Natural killer cell (primary cell): ENCODE data around the gene CMC2. TPM values are rescaled to one million over a fixed set of nuclear protein-coding genes. Genes with fewer than 3 reads are reported as not detected.

Source experiments
- ATAC-seq, 3 donors: fragments of 150-1000 bp in 2 of 3; fragments of 200-7000 bp in 1 of 3; cut with Tn5 transposase; 1 replicate in 1 of 3; 2 replicates in 2 of 3; pipeline ENCODE4 v1.10.0; 2021; ENCODE audit warnings: mild to moderate bottlenecking in 2 of 3, moderate library complexity in 2 of 3
- DNase-seq, 2 donors: peaks; one replicate each; pipeline versions ENCODE4 v3.0.0 to v3.0.0-alpha.2; 2013 to 2021; ENCODE audit warnings: mixed read lengths in 1 of 2
- H3K27ac ChIP-seq: one replicate; pipeline ENCODE4 v1.5.1; 2013; ENCODE audit warnings: mild to moderate bottlenecking, low read length
- H3K27me3 ChIP-seq: one replicate; pipeline ENCODE4 v1.6.1; 2013; ENCODE audit warnings: low read length; ENCODE audit not compliant: control insufficient read depth, insufficient read depth
- H3K36me3 ChIP-seq: one replicate; pipeline ENCODE4 v1.6.1; 2013; ENCODE audit warnings: low read length; ENCODE audit not compliant: control insufficient read depth, insufficient read depth
- H3K4me1 ChIP-seq: one replicate; pipeline ENCODE4 v1.6.1; 2013; ENCODE audit warnings: low read length; ENCODE audit not compliant: control insufficient read depth, insufficient read depth
- H3K4me3 ChIP-seq: one replicate; pipeline ENCODE4 v1.5.1; 2013; ENCODE audit warnings: low read length
- H3K9me3 ChIP-seq: one replicate; pipeline ENCODE4 v1.6.1; 2013; ENCODE audit warnings: low read length; ENCODE audit not compliant: control insufficient read depth, insufficient read depth
- H3K27ac Mint-ChIP-seq, 2 donors: one replicate each; pipeline ENCODE4 v1.8.0; 2022; ENCODE audit warnings: mild to moderate bottlenecking in 2 of 2, mixed read lengths in 2 of 2, moderate library complexity in 1 of 2
- H3K27me3 Mint-ChIP-seq, 2 donors: one replicate each; pipeline ENCODE4 v1.8.0; 2022; ENCODE audit warnings: low read depth in 2 of 2, mixed read lengths in 2 of 2
- H3K36me3 Mint-ChIP-seq: one replicate; pipeline ENCODE4 v1.8.0; 2022; ENCODE audit warnings: mixed read lengths
- H3K4me1 Mint-ChIP-seq, 2 donors: one replicate each; pipeline ENCODE4 v1.8.0; 2022; ENCODE audit warnings: mixed read lengths in 2 of 2
- H3K4me3 Mint-ChIP-seq: one replicate; pipeline ENCODE4 v1.8.0; 2022; ENCODE audit warnings: mild to moderate bottlenecking, moderate library complexity, mixed read lengths
- H3K9me3 Mint-ChIP-seq, 2 donors: one replicate each; pipeline ENCODE4 v1.8.0; 2022; ENCODE audit warnings: mixed read lengths in 2 of 2
- CTCF ChIP-seq: fragments of 200-600 bp; IDR thresholded peaks from one replicate; pipeline ENCODE4 v1.8.0; 2022; ENCODE audit warnings: antibody characterized with exemption
- WGBS: methylation state at CpG from one replicate; pipeline ENCODE4 v1.1.7; 2013; ENCODE audit warnings: missing lambda C conversion rate; ENCODE audit not compliant: insufficient coverage; 5-methylcytosine and 5-hydroxymethylcytosine counted together
- intact Hi-C: fragments of 100-400 bp; cut with micrococcal nuclease; formaldehyde crosslinking; loops from one replicate; pipeline ENCODE4 v1.14.2; 2022
- total RNA-seq, 4 donors: library from RNA; stranded (reverse); fragments of 120-200 nt in 1 of 4; gene quantifications; one replicate each; pipeline versions ENCODE4 v1.2.3 to v1.2.4, GENCODE V29; 2013 to 2022

Gene CMC2
- total RNA-seq, 3 donors from 2014 or later (not counting 1 experiment from before 2014, with no cell fraction given): 52.3 to 63.5 (median 63.2) TPM

- Histone ChIP-seq H3K9me3 (no peaks in the 10 kb centered on the region), H3K27ac (no peak overlapping the region), H3K27me3 (peaks cover 6% of the 10 kb centered on the region), H3K4me1 (peaks cover 12% of the 10 kb centered on the region), H3K4me3 (no peak overlapping the region), H3K36me3 (no peaks in the 10 kb centered on the region)
- Mint-ChIP-seq H3K4me1 (peaks cover 5 to 12% of the 10 kb centered on the region in 2 donors), H3K9me3 (no peaks in the 10 kb centered on the region), H3K27me3 (peaks cover 39 to 48% of the 10 kb centered on the region in 2 donors), H3K4me3 (peak overlapping the region; percentile 89), H3K36me3 (no peaks in the 10 kb centered on the region), H3K27ac (no peak overlapping the region)
- WGBS: 2% methylated on average over 67 of the region's 67 CpGs
- peak in 1 of 2 donors; percentile 9 for DNase-seq
- TF ChIP-seq CTCF: no peak
- intact Hi-C loops: no loop called here
- ATAC-seq: peak in 2 of 3 donors; percentile 34 to 87
Observed at GRCh38 chr16:80931801-80932707, 74.6 kb downstream of the CMC2 start.

GRCh38 chr16:80924372-80924978 lies 82.2 kb downstream of the CMC2 start:
- no peak overlapping the region for H3K4me3 ChIP-seq
- H3K4me1 Mint-ChIP-seq: no peaks in the 10 kb centered on the region
- H3K36me3 Mint-ChIP-seq: no peaks in the 10 kb centered on the region
- intact Hi-C loops: no loop called here
- ATAC-seq (peak in 2 of 3 donors; percentile 38 to 53), DNase-seq (peak in 1 of 2 donors; percentile 45)
- no peaks in the 10 kb centered on the region for H3K9me3 Mint-ChIP-seq
- no peak overlapping the region for H3K27ac ChIP-seq
- no peaks in the 10 kb centered on the region for H3K27me3 ChIP-seq
- H3K4me1 ChIP-seq: no peaks in the 10 kb centered on the region
- H3K27ac Mint-ChIP-seq: no peak overlapping the region
- WGBS: 7% methylated on average over 7 of the region's 8 CpGs
- TF ChIP-seq CTCF: peak; percentile 23
- H3K36me3 ChIP-seq: no peaks in the 10 kb centered on the region
- peaks cover 8 to 13% of the 10 kb centered on the region in 2 donors for H3K27me3 Mint-ChIP-seq
- no peaks in the 10 kb centered on the region for H3K9me3 ChIP-seq
- H3K4me3 Mint-ChIP-seq: no peak overlapping the region

- no peak overlapping the region for H3K4me3 ChIP-seq
- H3K4me1 Mint-ChIP-seq: no peaks in the 10 kb centered on the region
- H3K9me3 Mint-ChIP-seq: no peaks in the 10 kb centered on the region
- no peak overlapping the region for H3K27ac Mint-ChIP-seq
- H3K4me3 Mint-ChIP-seq: no peak overlapping the region
- no peak for TF ChIP-seq CTCF
- H3K27me3 ChIP-seq: no peaks in the 10 kb centered on the region
- 94% methylated on average over 3 of the region's 4 CpGs for WGBS
- no peak overlapping the region for H3K27ac ChIP-seq
- no peaks in the 10 kb centered on the region for H3K36me3 ChIP-seq
- DNase-seq: no peak
- intact Hi-C loops: no loop called here
- H3K27me3 Mint-ChIP-seq: peaks cover 12 to 18% of the 10 kb centered on the region in 2 donors
- H3K9me3 ChIP-seq: no peaks in the 10 kb centered on the region
- no peaks in the 10 kb centered on the region for H3K4me1 ChIP-seq
- no peak for ATAC-seq
- no peaks in the 10 kb centered on the region for H3K36me3 Mint-ChIP-seq
Observed at GRCh38 chr16:80923356-80923755, 83.3 kb downstream of the CMC2 start.

Other genes with a start within 250 kb of the CMC2 start
- gene CDYL2, start 202.3 kb downstream of the CMC2 start, total RNA-seq: 10 to 100 TPM in 1 of 3 donors, 1 to 10 TPM in 2; 2.7 to 14.5 (median 3.4) TPM
- 10 to 100 TPM in 1 of 3 donors, 1 to 10 TPM in 2; 6.6 to 11.6 (median 9.0) TPM for gene CENPN, start 329 bp upstream of the CMC2 start, total RNA-seq
- 10 to 100 TPM; 35.3 to 51.8 (median 39.9) TPM for gene ATMIN, start 29.0 kb upstream of the CMC2 start, total RNA-seq
- gene C16orf46, start 70.4 kb upstream of the CMC2 start, total RNA-seq: not detected
- gene GCSH, start 89.5 kb upstream of the CMC2 start, total RNA-seq: 1 to 10 TPM; 2.6 to 4.3 (median 2.7) TPM
- gene BCO1, start 231.8 kb upstream of the CMC2 start, total RNA-seq: not detected